ENCODE data around the gene CEBPB. TPM values are rescaled to one million over a fixed set of nuclear protein-coding genes. Genes with fewer than 3 reads are reported as not detected.

CEBPB gene
- total and polyA plus RNA-seq, 2 donors (not counting 1 experiment from before 2014, with no cell fraction given): 21.0 to 106 TPM

DNA sequence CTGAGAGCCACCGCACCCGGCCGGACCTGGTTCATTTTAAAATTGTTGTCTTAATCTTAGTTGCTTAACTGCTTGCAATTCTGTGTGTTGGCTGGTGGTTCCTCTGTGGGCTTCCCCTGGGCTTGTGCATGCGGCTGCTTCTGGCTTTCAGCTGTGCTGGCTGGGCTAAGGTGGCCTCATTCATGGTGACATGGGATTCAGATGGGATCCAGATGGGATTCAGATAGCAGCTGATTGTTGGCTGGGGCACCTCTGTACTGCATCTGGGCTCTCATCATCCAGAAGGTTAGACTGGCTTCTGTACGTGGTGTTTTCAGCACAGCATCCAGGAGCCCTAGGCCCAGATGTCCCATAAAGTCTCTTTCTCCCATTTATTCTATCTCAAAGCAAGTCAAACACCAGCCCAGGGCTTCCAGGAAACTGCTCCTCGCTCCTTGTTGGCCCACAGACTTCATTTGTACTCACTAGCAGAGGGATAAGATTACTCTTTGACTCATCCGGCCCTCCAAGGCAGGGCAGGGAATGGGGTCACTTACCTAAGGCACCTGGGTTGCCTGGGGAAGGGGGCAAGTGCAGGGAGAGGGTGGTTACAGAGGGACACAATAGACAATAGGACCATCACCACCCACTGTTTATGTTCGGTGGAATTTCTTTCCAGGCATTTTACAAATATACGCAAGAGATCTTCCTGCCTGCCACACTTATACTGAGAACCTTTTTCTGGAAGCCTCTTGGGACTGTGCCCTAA, 26.9 kb upstream of the CEBPB start:
- TF ChIP-seq, protein P1, sequence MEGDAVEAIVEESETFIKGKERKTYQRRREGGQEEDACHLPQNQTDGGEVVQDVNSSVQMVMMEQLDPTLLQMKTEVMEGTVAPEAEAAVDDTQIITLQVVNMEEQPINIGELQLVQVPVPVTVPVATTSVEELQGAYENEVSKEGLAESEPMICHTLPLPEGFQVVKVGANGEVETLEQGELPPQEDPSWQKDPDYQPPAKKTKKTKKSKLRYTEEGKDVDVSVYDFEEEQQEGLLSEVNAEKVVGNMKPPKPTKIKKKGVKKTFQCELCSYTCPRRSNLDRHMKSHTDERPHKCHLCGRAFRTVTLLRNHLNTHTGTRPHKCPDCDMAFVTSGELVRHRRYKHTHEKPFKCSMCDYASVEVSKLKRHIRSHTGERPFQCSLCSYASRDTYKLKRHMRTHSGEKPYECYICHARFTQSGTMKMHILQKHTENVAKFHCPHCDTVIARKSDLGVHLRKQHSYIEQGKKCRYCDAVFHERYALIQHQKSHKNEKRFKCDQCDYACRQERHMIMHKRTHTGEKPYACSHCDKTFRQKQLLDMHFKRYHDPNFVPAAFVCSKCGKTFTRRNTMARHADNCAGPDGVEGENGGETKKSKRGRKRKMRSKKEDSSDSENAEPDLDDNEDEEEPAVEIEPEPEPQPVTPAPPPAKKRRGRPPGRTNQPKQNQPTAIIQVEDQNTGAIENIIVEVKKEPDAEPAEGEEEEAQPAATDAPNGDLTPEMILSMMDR (conservative IDR thresholded peaks at IDR 0.05 in 1 of 2, IDR thresholded peaks at IDR 0.05 in 1 of 2; ENCODE audit: low read depth in 1 of 2, low read length in 2 of 2): no peak
- no peak for TF ChIP-seq EZH2 (IDR thresholded peaks at IDR 0.05; ENCODE audit: low read length, missing control alignments)
- peak overlapping the region; percentile 10 for H2AFZ ChIP-seq (ENCODE audit: low read length)
- H3K36me3 ChIP-seq (ENCODE audit: control insufficient read depth, insufficient read depth, low read length): no peaks in the 10 kb centered on the region
- H3K9ac ChIP-seq (ENCODE audit: insufficient read depth, low read length): no peak overlapping the region
- H3K27me3 ChIP-seq (ENCODE audit: control insufficient read depth, insufficient read depth, low read length): no peaks in the 10 kb centered on the region
- peaks cover 13% of the 10 kb centered on the region for H3K4me1 ChIP-seq (ENCODE audit: control insufficient read depth, extremely low read depth, insufficient read depth, low read length)
- H3K4me2 ChIP-seq (ENCODE audit: extremely low read depth, insufficient read depth, low read length): no peak overlapping the region
- H3K27ac ChIP-seq (ENCODE audit: insufficient read depth, low read length): peak overlapping the region; percentile 52
- no peak overlapping the region for H3K4me3 ChIP-seq (replicated peaks in 1 of 4; ENCODE audit: control extremely low read depth in 1 of 4, insufficient read depth in 1 of 4, low read depth in 3 of 4, low read length in 4 of 4)
- no peaks in the 10 kb centered on the region for H3K9me3 ChIP-seq (ENCODE audit: control insufficient read depth, insufficient read depth, low read depth, low read length)
- no peaks in the 10 kb centered on the region for H4K20me1 ChIP-seq (ENCODE audit: control insufficient read depth, extremely low read depth, insufficient read depth, low read length)
- DNase-seq (ENCODE audit: low read depth in 2 of 2): peak; percentile 36 to 54
- no peaks in the 10 kb centered on the region for H3K79me2 ChIP-seq (ENCODE audit: control insufficient read depth, insufficient read depth, low read length)

DNA sequence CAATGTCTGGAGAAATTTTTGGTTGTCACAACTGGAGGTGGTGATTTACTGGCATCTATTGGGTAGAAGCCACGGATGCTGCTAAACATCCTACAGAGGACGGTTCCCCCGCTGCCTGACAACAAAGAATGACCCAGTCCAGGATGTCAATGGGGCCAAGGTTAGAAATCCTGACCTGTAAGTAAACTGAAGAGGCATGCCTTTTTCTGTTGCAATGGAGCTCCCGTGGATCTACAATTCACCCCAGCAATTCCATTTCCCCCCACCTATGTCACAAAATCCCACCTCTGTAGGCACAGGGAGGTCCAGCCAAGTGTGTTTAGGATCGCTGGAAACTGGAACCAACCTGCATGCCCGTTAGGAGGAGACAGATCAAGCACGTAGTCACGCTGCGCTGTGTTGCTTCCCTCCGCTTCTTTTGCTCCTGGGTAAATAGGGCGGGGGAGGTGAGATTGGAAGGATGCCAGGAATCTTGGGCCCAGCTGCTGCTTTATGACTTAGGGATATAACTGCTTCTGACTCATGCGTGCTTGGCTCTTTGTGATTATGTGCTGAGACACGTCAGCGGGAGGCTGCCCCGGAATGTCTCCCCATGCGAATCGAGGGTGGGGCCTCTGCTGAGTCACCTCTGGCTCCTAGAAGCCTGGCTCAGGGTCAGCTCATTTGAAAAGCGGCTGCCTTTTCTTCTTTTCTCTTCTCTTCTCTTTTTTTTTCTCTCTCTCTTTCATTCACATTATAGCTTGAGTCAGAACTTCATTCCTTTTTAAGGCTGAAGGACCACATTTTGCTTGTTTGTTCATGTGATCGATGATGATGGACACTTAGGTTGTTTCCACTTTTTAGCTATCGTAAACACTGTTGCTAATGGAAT, 24.7 kb upstream of the CEBPB start:
- no peaks in the 10 kb centered on the region for H3K27me3 ChIP-seq (ENCODE audit: control insufficient read depth, insufficient read depth, low read length)
- no peak for TF ChIP-seq EZH2 (IDR thresholded peaks at IDR 0.05; ENCODE audit: low read length, missing control alignments)
- TF ChIP-seq, protein P1 (conservative IDR thresholded peaks at IDR 0.05 in 1 of 2, IDR thresholded peaks at IDR 0.05 in 1 of 2; ENCODE audit: low read depth in 1 of 2, low read length in 2 of 2): peak in 1 of 2 donors; percentile 9
- H3K79me2 ChIP-seq (ENCODE audit: control insufficient read depth, insufficient read depth, low read length): no peaks in the 10 kb centered on the region
- peak overlapping the region; percentile 6 for H2AFZ ChIP-seq (ENCODE audit: low read length)
- H3K9me3 ChIP-seq (ENCODE audit: control insufficient read depth, insufficient read depth, low read depth, low read length): no peaks in the 10 kb centered on the region
- H3K36me3 ChIP-seq (ENCODE audit: control insufficient read depth, insufficient read depth, low read length): no peaks in the 10 kb centered on the region
- H3K27ac ChIP-seq (ENCODE audit: insufficient read depth, low read length): peak overlapping the region; percentile 95
- DNase-seq (ENCODE audit: low read depth in 2 of 2): peak; percentile 100
- peak overlapping the region; percentile 60 for H3K9ac ChIP-seq (ENCODE audit: insufficient read depth, low read length)
- peak overlapping the region; percentile 29 to 61 (median 42) for H3K4me3 ChIP-seq (replicated peaks in 1 of 4; ENCODE audit: control extremely low read depth in 1 of 4, insufficient read depth in 1 of 4, low read depth in 3 of 4, low read length in 4 of 4)
- no peaks in the 10 kb centered on the region for H4K20me1 ChIP-seq (ENCODE audit: control insufficient read depth, extremely low read depth, insufficient read depth, low read length)
- peaks cover 13% of the 10 kb centered on the region for H3K4me1 ChIP-seq (ENCODE audit: control insufficient read depth, extremely low read depth, insufficient read depth, low read length)
- peak overlapping the region; percentile 86 for H3K4me2 ChIP-seq (ENCODE audit: extremely low read depth, insufficient read depth, low read length)

DNA sequence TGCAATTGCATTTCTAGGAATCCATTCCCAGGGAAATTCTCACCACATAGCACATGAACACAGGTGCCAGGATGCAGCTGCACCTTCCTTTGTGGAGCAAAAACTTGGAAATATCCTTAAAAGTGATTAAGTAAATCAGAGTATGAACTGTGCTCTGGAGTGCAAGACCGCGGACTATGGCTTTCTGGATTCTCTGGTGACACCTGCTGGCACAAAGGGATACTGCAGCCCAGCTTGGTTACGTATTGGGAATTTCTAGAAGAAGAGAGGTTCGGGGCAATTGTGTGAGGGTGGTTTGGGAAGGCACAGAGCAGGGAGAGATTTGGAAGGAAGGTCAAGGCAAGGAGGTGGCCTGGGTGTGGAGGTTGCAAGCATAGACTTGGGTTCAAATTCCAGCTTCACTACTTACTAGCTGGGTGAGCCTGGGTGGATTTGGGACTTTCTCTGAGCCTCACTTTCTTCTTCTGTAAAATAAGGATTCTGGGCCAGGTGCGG, 21.3 kb upstream of the CEBPB start:
- TF ChIP-seq, protein P1 (conservative IDR thresholded peaks at IDR 0.05 in 1 of 2, IDR thresholded peaks at IDR 0.05 in 1 of 2; ENCODE audit: low read depth in 1 of 2, low read length in 2 of 2): peak; percentile 98 to 99
- no peak for TF ChIP-seq EZH2 (IDR thresholded peaks at IDR 0.05; ENCODE audit: low read length, missing control alignments)
- no peak overlapping the region for H3K27ac ChIP-seq (ENCODE audit: insufficient read depth, low read length)
- no peaks in the 10 kb centered on the region for H3K36me3 ChIP-seq (ENCODE audit: control insufficient read depth, insufficient read depth, low read length)
- H3K4me1 ChIP-seq (ENCODE audit: control insufficient read depth, extremely low read depth, insufficient read depth, low read length): peaks cover 11% of the 10 kb centered on the region
- H2AFZ ChIP-seq (ENCODE audit: low read length): no peak overlapping the region
- no peaks in the 10 kb centered on the region for H3K27me3 ChIP-seq (ENCODE audit: control insufficient read depth, insufficient read depth, low read length)
- no peak overlapping the region for H3K4me2 ChIP-seq (ENCODE audit: extremely low read depth, insufficient read depth, low read length)
- no peaks in the 10 kb centered on the region for H4K20me1 ChIP-seq (ENCODE audit: control insufficient read depth, extremely low read depth, insufficient read depth, low read length)
- no peaks in the 10 kb centered on the region for H3K79me2 ChIP-seq (ENCODE audit: control insufficient read depth, insufficient read depth, low read length)
- H3K9ac ChIP-seq (ENCODE audit: insufficient read depth, low read length): no peak overlapping the region
- no peak overlapping the region for H3K4me3 ChIP-seq (replicated peaks in 1 of 4; ENCODE audit: control extremely low read depth in 1 of 4, insufficient read depth in 1 of 4, low read depth in 3 of 4, low read length in 4 of 4)
- DNase-seq (ENCODE audit: low read depth in 2 of 2): peak; percentile 57 to 82
- H3K9me3 ChIP-seq (ENCODE audit: control insufficient read depth, insufficient read depth, low read depth, low read length): no peaks in the 10 kb centered on the region

Data from fibroblast of lung (primary cell).